ENCODE results near the gene IL25. TPM values are rescaled to one million over a fixed set of nuclear protein-coding genes. Genes with fewer than 3 reads are reported as not detected.

The IL25 gene
- total RNA-seq, 1 experiment from 2014 or later, result not detected

DNA sequence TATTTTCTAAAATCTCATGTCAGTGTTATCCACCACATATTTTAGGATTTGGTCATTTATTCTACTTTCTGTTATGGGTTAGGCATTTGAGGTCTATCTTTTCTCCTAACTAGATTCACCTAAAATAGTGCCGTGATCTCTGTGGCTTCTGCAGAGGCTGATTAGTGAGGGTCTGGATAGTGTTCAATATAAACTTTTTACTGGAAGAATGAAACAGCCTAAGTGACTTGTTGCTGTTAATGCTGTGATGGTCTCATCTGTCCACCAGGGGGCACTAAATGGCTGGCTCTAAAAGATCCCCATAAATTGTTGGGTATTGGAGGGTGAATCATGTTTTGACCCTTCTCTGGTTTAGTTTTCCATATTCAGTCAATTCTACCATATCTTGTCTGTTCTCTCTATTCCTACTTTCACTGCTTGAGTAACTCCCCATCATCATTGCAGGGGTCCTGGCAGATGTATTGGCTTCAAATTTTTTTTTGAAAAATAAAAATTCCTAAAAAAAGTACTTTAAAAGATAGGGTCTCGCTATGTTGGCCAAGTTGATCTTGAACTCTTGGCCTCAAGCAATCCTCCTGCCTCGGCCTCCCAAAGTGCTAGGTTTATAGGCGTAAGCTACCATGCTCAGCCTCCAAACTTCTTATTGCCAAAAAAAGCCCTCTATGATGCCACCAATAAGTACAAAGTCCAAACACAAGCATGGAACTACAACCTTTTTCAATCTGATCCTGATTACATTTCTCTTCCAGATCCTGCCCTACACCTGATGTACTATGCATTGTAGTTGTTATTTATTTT, 44.5 kb upstream of the IL25 start:
- Histone ChIP-seq H3K36me3 (ENCODE audit: control insufficient read depth, insufficient read depth, low read length) (peaks cover 2% of the 10 kb centered on the region), H3K27me3 (replicated peaks; ENCODE audit: control insufficient read depth, insufficient read depth, low read length) (no peaks in the 10 kb centered on the region), H3K4me3 (ENCODE audit: low read depth, low read length) (no peak overlapping the region), H3K9me3 (no peaks in the 10 kb centered on the region), H3K4me1 (no peaks in the 10 kb centered on the region)
- Mint-ChIP-seq H3K9me3 (ENCODE audit: unreplicated experiment) (no peaks in the 10 kb centered on the region), H3K4me3 (ENCODE audit: unreplicated experiment) (no peak overlapping the region), H3K27me3 (ENCODE audit: insufficient read depth, unreplicated experiment) (no peaks in the 10 kb centered on the region), H3K36me3 (ENCODE audit: insufficient read depth, unreplicated experiment) (peaks cover 36% of the 10 kb centered on the region), H3K27ac (ENCODE audit: unreplicated experiment) (no peak overlapping the region), H3K4me1 (ENCODE audit: low read depth, unreplicated experiment) (peaks cover 1% of the 10 kb centered on the region)
- ChIA-PET POLR2A (no interaction called here), CTCF (no interaction called here)
- intact Hi-C loops (cut with micrococcal nuclease; ENCODE audit: unreplicated experiment), result loop anchor here (1.0 kb wide), 3 partner anchors 34 to 235 kb away; no protein-coding TSS in a partner anchor
- BruUV-seq (replicated peaks), result no TSS peak
- TF ChIP-seq, protein P1, sequence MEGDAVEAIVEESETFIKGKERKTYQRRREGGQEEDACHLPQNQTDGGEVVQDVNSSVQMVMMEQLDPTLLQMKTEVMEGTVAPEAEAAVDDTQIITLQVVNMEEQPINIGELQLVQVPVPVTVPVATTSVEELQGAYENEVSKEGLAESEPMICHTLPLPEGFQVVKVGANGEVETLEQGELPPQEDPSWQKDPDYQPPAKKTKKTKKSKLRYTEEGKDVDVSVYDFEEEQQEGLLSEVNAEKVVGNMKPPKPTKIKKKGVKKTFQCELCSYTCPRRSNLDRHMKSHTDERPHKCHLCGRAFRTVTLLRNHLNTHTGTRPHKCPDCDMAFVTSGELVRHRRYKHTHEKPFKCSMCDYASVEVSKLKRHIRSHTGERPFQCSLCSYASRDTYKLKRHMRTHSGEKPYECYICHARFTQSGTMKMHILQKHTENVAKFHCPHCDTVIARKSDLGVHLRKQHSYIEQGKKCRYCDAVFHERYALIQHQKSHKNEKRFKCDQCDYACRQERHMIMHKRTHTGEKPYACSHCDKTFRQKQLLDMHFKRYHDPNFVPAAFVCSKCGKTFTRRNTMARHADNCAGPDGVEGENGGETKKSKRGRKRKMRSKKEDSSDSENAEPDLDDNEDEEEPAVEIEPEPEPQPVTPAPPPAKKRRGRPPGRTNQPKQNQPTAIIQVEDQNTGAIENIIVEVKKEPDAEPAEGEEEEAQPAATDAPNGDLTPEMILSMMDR (IDR thresholded peaks at IDR 0.05; ENCODE audit: insufficient read depth in 1 of 2, low read depth in 1 of 2, low read length in 1 of 2, severe bottlenecking in 1 of 2, unreplicated experiment in 1 of 2), result peak; percentile 73 to 74
- peak; percentile 65 to 69 for DNase-seq

DNA sequence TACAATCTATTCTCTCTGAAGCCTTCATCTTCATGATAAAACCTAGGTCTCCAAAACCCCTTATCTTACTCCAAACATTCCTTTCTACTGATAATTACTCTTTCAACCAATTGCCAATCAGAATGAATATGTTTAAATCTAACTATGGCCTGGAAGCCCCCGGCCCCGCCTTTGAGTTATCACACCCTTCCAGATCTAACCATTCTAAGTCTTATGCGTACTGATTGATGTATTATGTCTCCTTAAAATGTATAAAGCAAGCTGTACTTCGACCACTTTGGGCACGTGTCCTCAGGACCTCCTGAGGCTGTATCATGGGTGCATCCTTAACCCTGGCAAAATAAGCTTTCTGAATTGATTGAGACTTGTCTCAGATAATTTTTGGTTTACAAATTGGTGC, 37.0 kb upstream of the IL25 start:
- Histone ChIP-seq H3K27me3 (replicated peaks; ENCODE audit: control insufficient read depth, insufficient read depth, low read length) (no peaks in the 10 kb centered on the region), H3K4me3 (ENCODE audit: low read depth, low read length) (no peak overlapping the region), H3K36me3 (ENCODE audit: control insufficient read depth, insufficient read depth, low read length) (no peaks in the 10 kb centered on the region), H3K9me3 (peaks cover 26% of the 10 kb centered on the region), H3K4me1 (0 out of 2 replicates have a peak, but pooled peaks cover 6% of the 10 kb centered on the region)
- Mint-ChIP-seq H3K4me1 (ENCODE audit: low read depth, unreplicated experiment) (no peaks in the 10 kb centered on the region), H3K4me3 (ENCODE audit: unreplicated experiment) (no peak overlapping the region), H3K27ac (ENCODE audit: unreplicated experiment) (no peak overlapping the region), H3K36me3 (ENCODE audit: insufficient read depth, unreplicated experiment) (peaks cover 4% of the 10 kb centered on the region), H3K27me3 (ENCODE audit: insufficient read depth, unreplicated experiment) (no peaks in the 10 kb centered on the region), H3K9me3 (ENCODE audit: unreplicated experiment) (no peaks in the 10 kb centered on the region)
- intact Hi-C loops (cut with micrococcal nuclease; ENCODE audit: unreplicated experiment), result no loop called here
- BruUV-seq (replicated peaks), result no TSS peak
- DNase-seq, result no peak
- TF ChIP-seq, protein P1 (IDR thresholded peaks at IDR 0.05; ENCODE audit: insufficient read depth in 1 of 2, low read depth in 1 of 2, low read length in 1 of 2, severe bottlenecking in 1 of 2, unreplicated experiment in 1 of 2), result no peak
- POLR2A ChIA-PET, result interaction anchor here (1.1 kb wide), 1 partner anchor 14 kb away, joined by 5 read pairs; the partner anchor contains the start of gene PABPN1
- CTCF ChIA-PET, result no interaction called here

DNA sequence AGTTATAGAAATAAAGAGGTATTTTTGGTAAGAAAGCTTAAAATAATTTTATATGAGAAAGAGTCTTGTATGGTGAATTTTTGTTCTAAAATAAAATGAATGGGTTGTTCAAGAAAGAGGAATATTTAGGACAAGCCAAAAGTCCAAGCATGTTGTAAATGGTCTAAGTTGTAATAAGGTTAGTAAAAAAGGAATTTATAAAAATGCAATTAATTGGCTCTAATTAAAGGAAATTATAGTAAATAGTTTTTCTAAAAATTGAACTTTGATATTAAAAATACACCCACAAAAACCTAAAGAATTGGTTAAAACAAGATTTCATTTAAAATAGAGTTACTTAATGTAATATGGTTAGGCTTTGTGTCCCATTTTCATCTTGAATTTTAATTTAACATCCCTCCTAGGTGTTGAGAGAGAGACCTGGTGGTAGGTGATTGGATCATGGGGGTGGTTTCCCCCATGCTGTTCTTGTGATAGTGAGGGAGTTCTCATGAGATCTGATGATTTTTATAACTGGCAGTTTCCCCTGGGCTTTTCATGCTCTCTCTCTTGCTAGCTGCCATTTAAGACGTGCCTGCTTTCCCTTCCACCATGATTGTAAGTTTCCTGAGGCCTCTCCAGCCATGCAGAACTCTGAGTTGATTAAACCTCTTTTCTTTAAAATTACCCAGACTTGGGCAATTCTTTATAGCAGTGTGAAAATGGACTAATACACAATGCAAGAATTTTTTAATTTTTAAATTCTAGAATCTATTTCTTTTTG, 32.9 kb upstream of the IL25 start:
- Histone ChIP-seq H3K9me3 (peaks cover 30% of the 10 kb centered on the region), H3K27me3 (replicated peaks; ENCODE audit: control insufficient read depth, insufficient read depth, low read length) (no peaks in the 10 kb centered on the region), H3K4me1 (peaks cover 6% of the 10 kb centered on the region; the same call in 1 of the 2 replicates), H3K36me3 (ENCODE audit: control insufficient read depth, insufficient read depth, low read length) (no peaks in the 10 kb centered on the region), H3K4me3 (ENCODE audit: low read depth, low read length) (no peak overlapping the region)
- no peak overlapping the region for H3K27ac Mint-ChIP-seq (ENCODE audit: unreplicated experiment)
- no peaks in the 10 kb centered on the region for H3K9me3 Mint-ChIP-seq (ENCODE audit: unreplicated experiment)
- no TSS peak for BruUV-seq (replicated peaks)
- CTCF ChIA-PET, result no interaction called here
- DNase-seq, result no peak
- no peaks in the 10 kb centered on the region for H3K4me1 Mint-ChIP-seq (ENCODE audit: low read depth, unreplicated experiment)
- intact Hi-C loops (cut with micrococcal nuclease; ENCODE audit: unreplicated experiment), result no loop called here
- H3K36me3 Mint-ChIP-seq (ENCODE audit: insufficient read depth, unreplicated experiment), result peaks cover 4% of the 10 kb centered on the region
- TF ChIP-seq, protein P1 (IDR thresholded peaks at IDR 0.05; ENCODE audit: insufficient read depth in 1 of 2, low read depth in 1 of 2, low read length in 1 of 2, severe bottlenecking in 1 of 2, unreplicated experiment in 1 of 2), result no peak
- POLR2A ChIA-PET, result no interaction called here
- no peaks in the 10 kb centered on the region for H3K27me3 Mint-ChIP-seq (ENCODE audit: insufficient read depth, unreplicated experiment)
- no peak overlapping the region for H3K4me3 Mint-ChIP-seq (ENCODE audit: unreplicated experiment)

Data from Caco-2 (cell line).